Osteocyte (in vitro differentiated cells): Measurements from ENCODE around the gene FGD5. TPM values are rescaled to one million over a fixed set of nuclear protein-coding genes. Genes with fewer than 3 reads are reported as not detected.

Source experiments
- DNase-seq: peaks from one replicate; pipeline ENCODE4 v3.0.0; 2021; ENCODE audit warnings: mixed read lengths; ENCODE audit not compliant: unreplicated experiment; ENCODE audit errors: extremely low spot score
- H3K27ac Mint-ChIP-seq: one replicate; pipeline ENCODE4 v1.8.0; 2021; ENCODE audit warnings: mild to moderate bottlenecking, mixed read lengths; ENCODE audit not compliant: unreplicated experiment
- H3K27me3 Mint-ChIP-seq: one replicate; pipeline ENCODE4 v1.8.0; 2021; ENCODE audit warnings: mixed read lengths; ENCODE audit not compliant: unreplicated experiment
- H3K36me3 Mint-ChIP-seq: one replicate; pipeline ENCODE4 v1.8.0; 2021; ENCODE audit warnings: mixed read lengths; ENCODE audit not compliant: unreplicated experiment
- H3K4me1 Mint-ChIP-seq: one replicate; pipeline ENCODE4 v1.8.0; 2021; ENCODE audit warnings: mixed read lengths; ENCODE audit not compliant: unreplicated experiment
- H3K4me3 Mint-ChIP-seq: one replicate; pipeline ENCODE4 v1.8.0; 2021; ENCODE audit warnings: mild to moderate bottlenecking, moderate library complexity, mixed read lengths; ENCODE audit not compliant: unreplicated experiment
- H3K9me3 Mint-ChIP-seq: one replicate; pipeline ENCODE4 v1.8.0; 2021; ENCODE audit warnings: mixed read lengths; ENCODE audit not compliant: unreplicated experiment
- CTCF ChIP-seq: fragments of 200-600 bp; sonication (generic); IDR thresholded peaks from 2 replicates; pipeline ENCODE4 v1.5.0; 2021; ENCODE audit warnings: antibody characterized with exemption, mild to moderate bottlenecking, moderate library complexity
- total RNA-seq: library from RNA; stranded (reverse); gene quantifications from 2 replicates; pipeline ENCODE4 v1.2.1, GENCODE V29; 2021

FGD5 gene
- total RNA-seq, 1 donor from 2014 or later, result not detected

GRCh38 chr3:14823910-14824629, 5.3 kb downstream of the FGD5 start:
- H3K4me1 Mint-ChIP-seq, result no peaks in the 10 kb centered on the region
- no peak overlapping the region for H3K27ac Mint-ChIP-seq
- TF ChIP-seq CTCF, result no peak
- H3K27me3 Mint-ChIP-seq, result peaks cover 39% of the 10 kb centered on the region
- no peaks in the 10 kb centered on the region for H3K9me3 Mint-ChIP-seq
- no peaks in the 10 kb centered on the region for H3K36me3 Mint-ChIP-seq
- H3K4me3 Mint-ChIP-seq, result no peak overlapping the region
- DNase-seq, result no peak

- Mint-ChIP-seq H3K36me3 (no peaks in the 10 kb centered on the region), H3K4me1 (no peaks in the 10 kb centered on the region), H3K27me3 (peaks cover 44% of the 10 kb centered on the region), H3K4me3 (no peak overlapping the region), H3K9me3 (no peaks in the 10 kb centered on the region), H3K27ac (no peak overlapping the region)
- TF ChIP-seq CTCF, result no peak
- no peak for DNase-seq
Observed at GRCh38 chr3:14824646-14825045, 5.9 kb downstream of the FGD5 start.

- Mint-ChIP-seq H3K4me1 (no peaks in the 10 kb centered on the region), H3K27me3 (peaks cover 52% of the 10 kb centered on the region), H3K27ac (no peak overlapping the region), H3K4me3 (no peak overlapping the region), H3K9me3 (no peaks in the 10 kb centered on the region), H3K36me3 (no peaks in the 10 kb centered on the region)
- no peak for DNase-seq
- TF ChIP-seq CTCF, result no peak
Observed at GRCh38 chr3:14826069-14826468, 7.3 kb downstream of the FGD5 start.

GRCh38 chr3:14827776-14828175, 9.0 kb downstream of the FGD5 start:
- Mint-ChIP-seq H3K36me3 (no peaks in the 10 kb centered on the region), H3K4me3 (no peak overlapping the region), H3K9me3 (no peaks in the 10 kb centered on the region), H3K4me1 (no peaks in the 10 kb centered on the region), H3K27me3 (peaks cover 48% of the 10 kb centered on the region), H3K27ac (no peak overlapping the region)
- TF ChIP-seq CTCF, result no peak
- no peak for DNase-seq

- H3K27me3 Mint-ChIP-seq, result peaks cover 43% of the 10 kb centered on the region
Observed at GRCh38 chr3:14829811-14830210, 11.0 kb downstream of the FGD5 start.

More at GRCh38 chr3:14829811-14830210, 11.0 kb downstream of the FGD5 start:
- no peaks in the 10 kb centered on the region for H3K36me3 Mint-ChIP-seq
- no peak overlapping the region for H3K27ac Mint-ChIP-seq
- no peaks in the 10 kb centered on the region for H3K9me3 Mint-ChIP-seq
- DNase-seq, result no peak
- TF ChIP-seq CTCF, result no peak
- H3K4me3 Mint-ChIP-seq, result no peak overlapping the region
- H3K4me1 Mint-ChIP-seq, result no peaks in the 10 kb centered on the region
